CD4-positive, alpha-beta T cell (primary cell): Measurements from ENCODE around the gene RAI1. TPM values are rescaled to one million over a fixed set of nuclear protein-coding genes. Genes with fewer than 3 reads are reported as not detected.

Experiments
- ATAC-seq: fragments of 200-7000 bp; cut with Tn5 transposase; one replicate; pipeline ENCODE4 v1.10.0; 2022; ENCODE audit warnings: mild to moderate bottlenecking; ENCODE audit not compliant: poor library complexity
- CTCF ChIA-PET: fragments of 350-600 bp; sonication (Branson Sonifier 250); formaldehyde crosslinking; loops from one replicate; lab custom pipeline; 2021; ENCODE audit warnings: antibody characterized with exemption, inconsistent platforms; lab: Charles Lee
- POLR2A ChIA-PET: fragments of 350-600 bp; sonication (Branson Sonifier 250); formaldehyde crosslinking; loops from one replicate; lab custom pipeline; 2021; ENCODE audit warnings: antibody characterized with exemption, inconsistent platforms; lab: Charles Lee
- DNase-seq, 14 experiments: peaks; one replicate each; pipeline ENCODE4 v3.0.0-alpha.2; 2013 to 2020; ENCODE audit warnings: mixed read lengths in 2 of 14
- H3K27ac ChIP-seq, 2 donors: one replicate each; pipeline versions ENCODE4 v1.5.1 to v1.7.0; 2013; ENCODE audit warnings: low read length in 2 of 2, low read depth in 1 of 2, mild to moderate bottlenecking in 1 of 2
- H3K27me3 ChIP-seq, 2 experiments: 1 replicate in 1 of 2; 2 replicates in 1 of 2; pipeline versions ENCODE4 v1.6.1 to v1.7.0; 2013; ENCODE audit warnings: low read length in 2 of 2, control low read depth in 1 of 2, mild to moderate bottlenecking in 1 of 2, moderate library complexity in 1 of 2; ENCODE audit not compliant: insufficient read depth in 2 of 2, control insufficient read depth in 1 of 2
- H3K36me3 ChIP-seq: one replicate; pipeline ENCODE4 v1.6.1; 2013; ENCODE audit warnings: low read length, control low read depth; ENCODE audit not compliant: insufficient read depth
- H3K4me1 ChIP-seq: one replicate; pipeline ENCODE4 v1.6.1; 2013; ENCODE audit warnings: low read length, control low read depth; ENCODE audit not compliant: insufficient read depth
- H3K4me3 ChIP-seq: one replicate; pipeline ENCODE4 v1.5.1; 2013; ENCODE audit warnings: mild to moderate bottlenecking, low read length, moderate library complexity
- H3K9me3 ChIP-seq, 2 experiments: 1 replicate in 1 of 2; 2 replicates in 1 of 2; pipeline versions ENCODE4 v1.6.1 to v1.7.0; 2013; ENCODE audit warnings: low read length in 2 of 2, mild to moderate bottlenecking in 2 of 2, control low read depth in 1 of 2, moderate library complexity in 1 of 2; ENCODE audit not compliant: control insufficient read depth in 1 of 2, insufficient read depth in 1 of 2
- H3K27ac Mint-ChIP-seq: one replicate; pipeline ENCODE4 v1.8.0; 2020; ENCODE audit warnings: mixed read lengths
- H3K27me3 Mint-ChIP-seq: one replicate; pipeline ENCODE4 v1.8.0; 2021; ENCODE audit warnings: mixed read lengths
- H3K36me3 Mint-ChIP-seq: one replicate; pipeline ENCODE4 v1.8.0; 2021; ENCODE audit warnings: low read depth, mixed read lengths
- H3K4me1 Mint-ChIP-seq: one replicate; pipeline ENCODE4 v1.8.0; 2021; ENCODE audit warnings: low read depth, mixed read lengths
- H3K4me3 Mint-ChIP-seq: one replicate; pipeline ENCODE4 v1.8.0; 2020; ENCODE audit warnings: mild to moderate bottlenecking, mixed read lengths
- H3K9me3 Mint-ChIP-seq: one replicate; pipeline ENCODE4 v1.8.0; 2020; ENCODE audit warnings: mixed read lengths
- intact Hi-C, 2 experiments: fragments of 100-400 bp; cut with DNase I in 1 of 2; cut with micrococcal nuclease in 1 of 2; formaldehyde crosslinking; loops; one replicate each; pipeline versions ENCODE4 v1.15.1 to v1.9.0; 2023 to 2025; cut with DNase I, micrococcal nuclease
- total RNA-seq, 174 experiments: library from RNA in 2 of 174; stranded (reverse) in 2 of 174; gene quantifications; one replicate each; pipeline ENCODE4 v1.2.3 and lab custom pipeline; 2021 to 2026
- TF ChIP-seq, protein P1 (sequence below): fragments of 200-600 bp; IDR thresholded peaks from one replicate; pipeline ENCODE4 v1.8.0; 2022; ENCODE audit warnings: antibody characterized with exemption, mild to moderate bottlenecking

RAI1 gene
- total RNA-seq, 2 experiments from 2014 or later, result 19.3 to 25.2 TPM

DNA sequence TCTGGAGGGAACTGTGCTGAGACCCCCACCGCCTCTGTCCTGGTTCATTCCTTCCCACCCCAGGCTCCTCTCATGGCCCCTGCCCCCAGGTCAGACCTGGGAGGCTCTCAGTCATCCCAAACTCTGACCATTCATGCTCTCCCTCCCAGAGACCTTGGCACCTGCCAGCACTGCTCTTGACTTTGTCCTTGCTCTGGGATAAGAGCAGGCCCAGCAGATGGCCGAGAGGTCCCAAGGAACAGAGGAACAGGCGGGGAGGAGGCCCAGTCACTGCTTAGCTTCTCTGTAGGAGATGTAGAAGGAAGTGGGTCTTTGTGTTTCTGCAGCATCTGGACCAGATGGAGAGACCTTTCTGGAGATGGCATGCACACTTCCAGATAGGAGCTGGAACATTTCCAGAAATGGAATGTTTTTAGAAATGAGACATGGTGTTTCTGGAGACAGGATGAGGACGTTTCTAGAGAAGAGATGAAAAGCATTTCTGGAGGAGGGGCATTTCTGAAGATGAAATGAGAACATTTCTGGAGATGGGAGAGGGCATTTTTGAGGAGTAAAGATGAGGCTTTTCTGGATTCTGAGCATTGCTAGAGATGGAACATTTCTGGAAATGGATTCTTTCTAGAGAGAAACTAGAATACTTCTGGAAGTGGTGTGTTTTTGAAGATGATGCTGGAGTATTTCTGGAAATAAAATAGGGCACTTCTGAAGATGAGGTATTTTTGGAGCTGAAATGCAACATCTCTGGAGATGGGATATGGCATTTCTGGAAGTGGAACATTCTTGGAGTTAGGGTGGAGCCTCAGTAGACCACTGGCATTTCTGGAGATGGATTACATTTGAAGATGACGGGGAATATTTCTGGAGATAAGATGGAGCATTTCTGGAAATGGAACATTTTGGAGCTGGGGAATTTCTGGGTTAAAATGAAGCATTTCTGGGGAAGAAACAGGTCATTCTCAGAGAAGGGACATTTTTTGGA is 55.2 kb downstream of the RAI1 start:
- intact Hi-C loops, result no loop called here
- CTCF ChIA-PET, result no interaction called here
- no peak for ATAC-seq
- Mint-ChIP-seq H3K36me3 (no peaks in the 10 kb centered on the region), H3K4me3 (peak overlapping the region; percentile 1), H3K9me3 (no peaks in the 10 kb centered on the region), H3K4me1 (peaks cover 40% of the 10 kb centered on the region), H3K27me3 (no peaks in the 10 kb centered on the region), H3K27ac (peak overlapping the region; percentile 76)
- POLR2A ChIA-PET, result no interaction called here
- TF ChIP-seq, protein P1, sequence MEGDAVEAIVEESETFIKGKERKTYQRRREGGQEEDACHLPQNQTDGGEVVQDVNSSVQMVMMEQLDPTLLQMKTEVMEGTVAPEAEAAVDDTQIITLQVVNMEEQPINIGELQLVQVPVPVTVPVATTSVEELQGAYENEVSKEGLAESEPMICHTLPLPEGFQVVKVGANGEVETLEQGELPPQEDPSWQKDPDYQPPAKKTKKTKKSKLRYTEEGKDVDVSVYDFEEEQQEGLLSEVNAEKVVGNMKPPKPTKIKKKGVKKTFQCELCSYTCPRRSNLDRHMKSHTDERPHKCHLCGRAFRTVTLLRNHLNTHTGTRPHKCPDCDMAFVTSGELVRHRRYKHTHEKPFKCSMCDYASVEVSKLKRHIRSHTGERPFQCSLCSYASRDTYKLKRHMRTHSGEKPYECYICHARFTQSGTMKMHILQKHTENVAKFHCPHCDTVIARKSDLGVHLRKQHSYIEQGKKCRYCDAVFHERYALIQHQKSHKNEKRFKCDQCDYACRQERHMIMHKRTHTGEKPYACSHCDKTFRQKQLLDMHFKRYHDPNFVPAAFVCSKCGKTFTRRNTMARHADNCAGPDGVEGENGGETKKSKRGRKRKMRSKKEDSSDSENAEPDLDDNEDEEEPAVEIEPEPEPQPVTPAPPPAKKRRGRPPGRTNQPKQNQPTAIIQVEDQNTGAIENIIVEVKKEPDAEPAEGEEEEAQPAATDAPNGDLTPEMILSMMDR, result no peak
- H3K4me1 ChIP-seq, result peaks cover 45% of the 10 kb centered on the region
- no peak for DNase-seq
- H3K36me3 ChIP-seq, result peaks cover 2% of the 10 kb centered on the region
- no peak overlapping the region for H3K4me3 ChIP-seq
- H3K9me3 ChIP-seq, result no peaks in the 10 kb centered on the region
- no peak overlapping the region for H3K27ac ChIP-seq
- H3K27me3 ChIP-seq, result no peaks in the 10 kb centered on the region

DNA sequence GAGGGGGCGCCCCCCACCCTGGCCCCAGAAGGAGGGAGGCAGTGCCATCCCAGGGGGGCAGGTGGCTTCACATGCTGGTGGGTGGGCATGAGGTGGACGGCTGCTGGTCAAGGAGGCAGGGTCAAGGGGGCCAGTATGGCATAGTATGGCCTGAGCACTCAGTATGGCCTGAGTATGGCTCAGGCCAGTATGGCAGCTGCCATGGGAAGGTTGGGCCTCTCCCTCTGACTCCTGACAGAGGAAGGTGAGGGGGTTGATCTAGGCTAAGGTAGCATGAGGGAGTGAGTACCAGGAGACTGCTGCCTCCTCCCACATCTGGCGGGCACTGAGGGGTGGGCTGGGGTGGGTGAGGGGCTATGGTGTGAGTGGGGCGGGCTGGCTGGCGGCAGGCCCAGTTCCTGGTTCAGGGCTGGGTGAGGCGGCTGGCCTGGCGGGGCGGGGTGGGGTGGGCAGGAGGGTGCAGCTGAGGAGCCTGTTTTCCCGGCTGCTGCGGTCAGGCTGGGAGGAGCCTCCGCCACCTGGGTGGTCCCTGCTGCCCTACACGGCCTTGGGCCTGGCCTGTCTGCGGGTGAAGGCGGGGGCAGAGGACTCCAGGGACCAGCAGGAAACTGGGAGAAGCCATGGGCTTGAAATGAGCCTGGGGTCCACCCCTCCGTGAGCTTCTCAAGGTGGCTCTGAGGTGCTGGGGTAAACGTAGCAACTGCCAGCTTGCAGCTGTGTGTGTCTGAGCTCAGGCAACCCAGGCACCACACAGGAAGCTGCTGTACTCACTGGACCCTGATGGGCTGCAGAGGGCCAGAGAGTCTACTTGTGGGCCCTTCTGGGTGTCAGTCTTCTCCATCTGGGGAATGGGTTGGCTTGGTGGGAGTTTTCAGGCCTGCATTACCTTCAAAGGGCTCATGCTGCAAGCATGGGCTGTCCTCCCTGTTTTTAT is 57.0 kb downstream of the RAI1 start:
- intact Hi-C loops, result no loop called here
- DNase-seq, result peak in 1 of 14 experiments; percentile 15
- ATAC-seq, result no peak
- Mint-ChIP-seq H3K4me3 (no peak overlapping the region), H3K27me3 (no peaks in the 10 kb centered on the region), H3K9me3 (no peaks in the 10 kb centered on the region), H3K27ac (peak overlapping the region; percentile 81), H3K4me1 (peaks cover 42% of the 10 kb centered on the region), H3K36me3 (no peaks in the 10 kb centered on the region)
- peaks cover 3% of the 10 kb centered on the region for H3K36me3 ChIP-seq
- TF ChIP-seq, protein P1, result no peak
- H3K27me3 ChIP-seq, result no peaks in the 10 kb centered on the region
- H3K27ac ChIP-seq, result no peak overlapping the region
- no peak overlapping the region for H3K4me3 ChIP-seq
- peaks cover 46% of the 10 kb centered on the region for H3K4me1 ChIP-seq
- H3K9me3 ChIP-seq, result no peaks in the 10 kb centered on the region
- ChIA-PET POLR2A (interaction anchor here (1.4 to 3.8 kb wide), 3 partner anchors 12 to 43 kb away, joined by 4 to 21 read pairs (median 5); no protein-coding TSS in a partner anchor), CTCF (no interaction called here)

DNA sequence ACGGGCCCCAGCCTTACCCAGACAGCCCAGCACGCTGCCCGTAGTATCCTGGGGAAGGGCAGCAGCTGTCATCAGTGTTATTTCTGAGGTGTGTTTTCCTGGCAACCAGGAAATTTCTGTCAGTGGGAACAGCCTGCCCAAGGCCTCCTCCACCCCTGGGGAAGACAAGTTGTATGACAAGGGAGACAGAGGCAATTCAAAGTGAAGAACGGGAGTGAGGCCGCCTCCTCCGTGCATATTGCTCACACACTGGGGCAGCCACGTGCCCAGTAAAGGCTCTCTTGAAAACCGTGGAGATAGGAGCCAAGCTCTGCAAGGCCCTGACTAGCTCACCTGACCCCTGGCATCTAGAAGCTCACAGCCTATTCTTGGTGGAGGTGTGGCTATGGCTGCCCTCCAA is 57.6 kb downstream of the RAI1 start:
- H3K4me3 Mint-ChIP-seq, result peak overlapping the region; percentile 45
- ChIA-PET CTCF (no interaction called here), POLR2A (interaction anchor here (1.4 to 3.8 kb wide), 3 partner anchors 12 to 44 kb away, joined by 4 to 21 read pairs (median 5); no protein-coding TSS in a partner anchor)
- DNase-seq (no peak), ATAC-seq (no peak)
- no peaks in the 10 kb centered on the region for H3K27me3 ChIP-seq
- no peaks in the 10 kb centered on the region for H3K36me3 Mint-ChIP-seq
- peaks cover 3% of the 10 kb centered on the region for H3K36me3 ChIP-seq
- TF ChIP-seq, protein P1, result no peak
- peaks cover 42% of the 10 kb centered on the region for H3K4me1 Mint-ChIP-seq
- no peak overlapping the region for H3K4me3 ChIP-seq
- H3K4me1 ChIP-seq, result peaks cover 46% of the 10 kb centered on the region
- peak overlapping the region; percentile 81 for H3K27ac Mint-ChIP-seq
- no peak overlapping the region for H3K27ac ChIP-seq
- no peaks in the 10 kb centered on the region for H3K9me3 Mint-ChIP-seq
- no peaks in the 10 kb centered on the region for H3K27me3 Mint-ChIP-seq
- intact Hi-C loops, result no loop called here
- no peaks in the 10 kb centered on the region for H3K9me3 ChIP-seq
